HG02763 (cell line): ENCODE data around the gene VASN.
A peak's percentile ranks its signal among the peaks of the same experiment; 100 is the strongest.

Source experiments
- ATAC-seq: cut with Tn5 transposase; IDR thresholded peaks from one replicate; pipeline ENCODE4 v1.9.1; 2021; ENCODE audit warnings: mild to moderate bottlenecking, moderate library complexity; ENCODE audit not compliant: unreplicated experiment

The VASN gene

DNA sequence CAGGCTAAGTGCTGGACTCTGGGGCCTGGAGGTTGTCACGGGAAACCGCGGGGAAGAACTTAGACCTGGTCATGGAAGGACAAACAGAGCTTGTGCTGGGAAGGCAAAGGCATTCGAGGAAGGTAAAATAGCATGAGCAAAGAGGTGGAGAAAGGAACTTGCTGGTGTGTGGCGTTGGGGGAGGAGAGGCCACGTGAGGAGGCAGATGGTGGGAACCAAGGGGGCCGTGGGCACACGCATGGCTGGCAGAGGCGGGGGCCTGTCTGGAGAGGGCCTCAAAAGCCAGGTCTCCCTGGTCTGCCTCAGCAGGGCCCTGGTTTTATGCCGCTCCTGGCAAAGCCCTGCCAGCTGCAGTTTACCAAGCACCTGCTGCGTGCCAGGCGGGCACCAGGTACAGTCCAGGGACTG lies 29.4 kb downstream of the VASN start:
- ATAC-seq = no peak

DNA sequence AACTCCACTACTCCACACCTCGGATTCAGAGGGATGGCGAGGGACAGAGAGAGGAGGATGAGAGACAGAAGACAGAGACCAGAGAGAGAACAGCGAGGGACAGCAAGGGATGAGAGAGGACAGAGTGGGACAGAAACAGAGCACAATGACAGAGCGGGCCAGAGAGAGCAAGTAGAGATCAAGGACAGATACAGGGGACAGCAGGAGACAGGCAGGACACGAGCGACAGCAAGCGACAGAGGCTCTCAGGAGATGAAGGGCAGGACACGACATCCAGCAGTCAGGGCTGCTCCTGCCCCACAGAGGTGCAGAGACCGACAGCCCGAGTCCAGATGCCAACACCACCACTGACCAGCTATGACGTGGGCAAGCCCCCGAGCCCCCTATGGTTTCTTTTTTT lies 29.9 kb downstream of the VASN start:
- ATAC-seq = no peak

- no peak for ATAC-seq
Measured at GRCh38 chr16:4402439-4403132, 30.9 kb downstream of the VASN start.

DNA sequence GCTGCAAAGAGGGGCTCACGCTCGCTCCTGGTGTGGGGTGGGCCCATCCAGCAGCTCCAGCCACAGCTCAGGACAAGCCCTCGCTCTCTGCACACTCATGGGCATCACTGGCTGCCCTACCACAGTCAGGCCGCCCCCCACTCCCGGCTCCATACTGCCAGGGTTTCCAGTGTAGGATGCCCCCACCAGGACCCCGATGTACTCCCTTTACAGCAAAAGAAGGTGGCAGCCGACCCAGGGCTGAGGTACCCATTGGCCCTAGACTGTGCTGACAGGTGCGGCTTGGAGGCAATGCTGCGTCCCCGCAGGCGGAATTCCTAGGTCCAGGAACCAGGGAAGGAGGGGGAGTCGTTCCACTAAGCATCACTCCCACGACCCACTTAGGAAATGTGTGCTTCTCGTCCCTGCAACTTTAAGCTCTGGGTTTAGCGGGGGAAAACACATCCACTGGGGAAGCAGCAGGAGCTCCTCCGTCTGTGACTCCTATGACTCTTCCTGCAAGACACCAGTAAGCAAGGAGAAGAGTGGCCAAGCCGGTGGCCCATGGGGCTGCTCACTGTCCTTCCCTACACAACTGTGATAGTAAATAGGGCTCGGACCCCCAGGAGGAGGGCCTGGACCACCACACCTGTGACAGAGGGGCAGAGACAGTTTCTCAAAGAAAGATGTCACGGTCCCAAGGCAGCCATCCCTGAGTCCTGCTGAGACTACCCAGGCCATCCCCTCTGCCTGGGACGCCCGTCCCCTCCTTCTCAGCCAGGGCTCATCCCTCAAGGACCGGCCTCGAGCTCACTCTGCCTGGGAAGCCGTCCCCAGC lies 31.7 kb downstream of the VASN start:
- ATAC-seq = no peak

DNA sequence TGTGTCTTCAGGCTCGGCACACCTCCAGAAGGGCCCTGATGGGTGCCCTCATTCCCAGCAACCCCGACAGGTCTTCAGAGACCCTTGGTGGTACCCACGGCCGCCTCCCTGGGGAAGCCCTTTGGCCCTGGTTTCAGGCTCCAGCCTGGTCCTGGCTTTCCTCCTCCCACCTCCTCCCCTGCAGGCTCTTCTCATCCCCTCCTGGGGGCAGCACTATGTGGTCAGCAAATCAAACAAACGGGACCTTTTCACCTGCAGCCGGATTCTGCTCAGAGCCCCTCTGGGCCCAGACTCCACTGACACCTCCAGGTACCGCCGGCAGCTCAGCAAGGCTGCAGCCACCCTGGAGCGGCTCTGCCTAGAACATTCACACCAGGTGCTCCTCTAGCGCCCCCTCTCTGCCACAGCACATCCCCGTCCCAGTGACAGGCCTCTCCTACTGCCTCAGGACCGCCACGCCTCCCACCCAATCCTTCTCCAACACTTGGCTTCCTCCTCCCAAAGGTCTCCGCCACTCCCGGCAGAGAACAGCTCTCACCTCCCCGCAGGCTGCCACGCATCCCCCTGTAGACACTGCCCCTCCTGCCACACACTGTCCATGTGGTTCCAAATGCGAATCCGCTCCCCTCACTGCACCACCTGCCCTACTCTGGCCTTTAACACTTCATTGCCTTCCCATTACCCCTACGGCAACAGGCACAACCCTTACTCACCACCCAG lies 32.8 kb downstream of the VASN start:
- no peak for ATAC-seq

DNA sequence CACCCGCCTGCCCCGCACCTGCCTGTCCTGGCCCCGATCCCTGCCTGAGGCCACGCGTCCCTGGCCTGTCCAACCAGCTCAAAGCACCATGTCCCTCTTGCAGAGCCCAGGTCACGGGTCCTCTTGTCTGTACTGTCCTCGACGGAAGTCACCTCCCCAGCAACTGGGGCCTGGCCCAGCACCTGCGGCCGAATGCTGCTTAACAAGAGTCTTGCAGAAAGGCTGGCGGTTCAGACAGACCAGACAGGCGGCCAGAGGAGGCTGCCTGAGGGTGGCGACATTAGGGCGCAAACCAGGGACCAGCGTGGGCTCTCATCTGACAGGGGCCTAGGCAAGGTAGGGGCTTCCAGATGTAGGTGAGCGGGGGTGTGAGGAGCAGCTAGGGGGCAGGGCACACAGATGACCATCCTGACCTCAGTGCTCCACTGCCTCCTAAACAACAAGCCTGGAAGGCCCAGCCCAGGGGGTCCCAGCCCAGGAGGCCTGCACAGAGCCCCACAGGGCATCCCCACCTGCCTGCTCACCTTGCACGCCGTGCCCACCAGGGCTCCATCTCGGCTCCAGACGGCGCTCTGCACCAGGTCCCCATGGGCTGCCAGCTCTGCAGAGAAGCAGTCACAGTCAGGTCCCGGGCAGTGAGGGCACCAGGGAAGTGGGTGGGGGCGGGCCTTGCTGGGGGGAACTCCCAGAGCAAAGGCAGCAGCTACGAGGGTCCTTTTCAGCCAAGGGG lies 33.5 kb downstream of the VASN start:
- no peak for ATAC-seq

DNA sequence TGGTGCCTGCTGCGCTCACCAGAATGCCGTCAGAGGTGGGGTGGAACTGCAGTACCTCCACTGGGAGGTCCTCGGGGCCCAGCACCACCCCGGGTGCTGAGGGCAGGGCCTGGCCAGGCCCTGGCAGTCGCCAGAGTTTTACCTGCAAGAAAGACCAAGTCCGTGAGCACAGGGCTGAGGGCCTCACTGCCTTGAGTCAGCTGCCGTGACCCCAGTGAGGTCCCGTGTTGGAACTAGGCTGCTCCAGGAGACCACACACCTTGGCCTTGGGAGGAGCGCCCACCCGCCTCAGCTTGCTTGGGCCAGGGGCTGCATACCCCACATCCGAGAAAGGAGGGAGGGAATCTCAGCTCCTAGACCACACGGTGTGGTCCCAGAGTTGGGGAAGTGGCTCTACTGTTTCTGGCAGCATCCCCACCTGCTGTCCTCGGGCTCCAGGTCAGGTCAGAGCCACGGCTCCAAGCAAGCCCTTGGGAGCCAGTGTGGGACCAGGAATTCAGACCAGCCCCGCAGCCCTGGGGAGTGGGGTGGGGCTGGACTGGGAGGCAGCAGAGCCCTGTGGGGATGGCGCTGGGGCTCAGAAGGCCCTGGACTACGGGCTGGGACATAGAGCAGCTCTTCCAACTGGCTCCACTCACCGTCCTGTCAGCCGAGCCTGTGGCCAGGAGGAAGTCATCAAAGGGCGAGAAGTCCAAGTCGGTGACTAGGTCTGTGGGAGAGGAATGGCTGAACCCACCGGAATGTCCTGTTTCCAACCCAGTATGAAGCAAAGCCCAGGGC lies 36.1 kb downstream of the VASN start:
- no peak for ATAC-seq

GRCh38 chr16:4408323-4408690 lies 36.7 kb downstream of the VASN start:
- ATAC-seq = no peak

DNA sequence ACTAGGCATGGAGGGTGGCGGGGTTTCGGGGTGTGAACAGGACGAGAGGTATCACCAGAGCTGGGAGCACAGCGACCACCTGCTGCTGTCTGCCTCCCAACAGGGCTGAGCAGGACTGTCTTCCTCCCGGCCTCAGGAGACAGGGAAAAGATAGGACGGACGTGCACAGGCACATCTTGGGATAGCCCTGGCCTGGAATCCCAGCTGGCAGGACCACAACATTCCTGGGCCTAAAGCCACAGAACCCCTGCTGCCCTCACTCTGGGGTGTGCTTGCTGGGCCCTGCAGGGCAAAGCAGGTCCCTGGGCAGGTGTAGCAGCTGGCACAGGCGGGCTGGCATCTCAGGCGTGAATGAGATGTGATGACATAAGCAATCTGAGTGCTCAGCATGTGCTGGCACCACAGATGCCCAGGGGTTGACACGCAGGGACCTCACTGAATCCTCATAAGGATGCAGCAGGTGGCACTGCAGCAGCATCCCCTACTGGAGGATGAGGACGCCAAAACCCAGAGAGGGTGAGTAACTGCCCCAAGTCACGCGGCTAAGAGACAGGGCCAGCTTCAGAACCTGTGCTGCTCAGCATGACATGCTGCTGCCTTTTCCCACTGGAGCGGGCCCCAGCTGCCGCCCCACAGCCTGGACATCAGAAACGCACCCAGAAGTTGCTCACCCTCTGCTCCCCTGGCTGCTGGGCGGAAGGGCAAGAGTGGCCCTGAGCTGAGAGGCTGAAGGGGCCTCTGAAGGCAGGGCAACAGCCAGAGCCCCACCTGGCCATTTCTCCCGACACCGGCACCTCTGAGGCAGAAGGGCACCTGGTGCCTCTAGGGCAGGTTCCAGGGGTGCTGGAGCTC lies 37.7 kb downstream of the VASN start:
- ATAC-seq = no peak

- no peak for ATAC-seq
Measured at GRCh38 chr16:4410335-4411075, 38.9 kb downstream of the VASN start.

DNA sequence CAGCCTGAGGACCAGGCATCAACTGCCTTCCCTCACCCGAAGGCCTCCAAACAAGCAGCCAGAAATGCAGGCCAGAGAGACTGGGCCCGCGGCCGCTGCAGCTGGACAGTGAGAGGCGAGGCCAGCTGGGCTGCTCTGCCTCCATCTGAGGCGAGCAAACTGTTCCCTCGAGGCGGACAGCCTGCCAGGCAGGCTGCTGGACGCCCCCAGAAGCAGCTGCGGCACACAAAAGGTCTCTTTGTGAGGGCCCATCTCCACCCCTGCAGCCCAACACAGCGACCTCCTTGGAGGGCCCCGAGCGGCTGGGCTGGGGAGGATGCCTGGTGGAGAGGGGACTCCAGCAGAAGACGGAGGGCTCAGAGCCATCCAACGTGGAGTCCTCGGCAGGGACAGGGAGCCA lies 40.0 kb downstream of the VASN start:
- no peak for ATAC-seq

- ATAC-seq = no peak
Measured at GRCh38 chr16:4412159-4412558, 40.5 kb downstream of the VASN start.

DNA sequence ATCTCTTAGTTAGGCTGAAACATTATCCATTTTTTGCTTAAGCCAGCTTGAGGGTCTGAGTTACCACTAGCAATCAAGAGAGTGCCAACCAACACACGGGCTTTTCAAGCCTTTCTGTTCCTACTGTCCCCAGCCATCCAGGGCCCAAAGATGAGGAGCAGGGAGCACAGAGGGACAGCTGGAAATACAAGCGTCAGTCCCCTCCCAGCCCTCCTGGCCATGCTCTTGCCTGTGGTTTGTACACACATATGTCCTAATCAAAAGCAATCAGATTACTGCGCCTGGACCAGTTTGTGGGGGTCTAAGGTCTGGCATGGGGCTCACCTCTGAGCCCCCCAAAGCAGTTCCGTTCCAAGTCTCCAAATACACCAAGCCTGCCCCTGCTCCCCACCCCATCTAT lies 41.2 kb downstream of the VASN start:
- ATAC-seq = no peak

GRCh38 chr16:4414187-4414917 lies 42.7 kb downstream of the VASN start:
- ATAC-seq = peak; percentile 52

DNA sequence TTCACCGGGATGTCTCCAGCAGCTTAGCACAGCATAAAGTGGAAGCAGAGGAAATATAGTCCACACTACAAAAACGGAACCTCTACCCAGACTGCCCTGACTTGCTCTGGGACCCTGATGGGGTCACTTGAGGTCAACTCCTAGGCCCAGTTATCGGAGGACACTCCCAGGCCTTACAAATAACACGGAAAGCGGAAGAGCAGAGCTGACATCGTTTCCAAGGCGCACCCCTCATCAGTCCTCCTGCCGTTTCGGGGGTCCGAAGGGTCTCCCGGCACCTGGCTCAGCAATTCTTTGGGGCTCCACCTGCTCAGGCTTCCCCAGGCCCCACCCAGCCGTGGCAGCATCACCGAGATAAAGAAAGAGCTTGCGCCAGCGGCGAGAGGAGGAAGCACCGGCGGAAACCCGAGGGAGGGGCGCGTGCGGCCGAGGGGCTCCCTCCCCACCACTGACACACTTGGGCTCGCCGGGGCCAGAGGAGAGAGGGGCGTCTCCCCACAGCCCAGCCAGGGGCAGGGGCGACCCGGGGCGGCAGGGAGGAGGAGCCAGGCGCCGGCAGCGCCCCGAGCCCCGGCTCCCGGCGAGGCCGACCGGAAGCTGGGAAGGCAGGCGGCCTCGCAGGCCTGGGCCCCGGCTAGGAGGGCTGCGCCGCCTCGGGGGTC lies 44.0 kb downstream of the VASN start:
- no peak for ATAC-seq

DNA sequence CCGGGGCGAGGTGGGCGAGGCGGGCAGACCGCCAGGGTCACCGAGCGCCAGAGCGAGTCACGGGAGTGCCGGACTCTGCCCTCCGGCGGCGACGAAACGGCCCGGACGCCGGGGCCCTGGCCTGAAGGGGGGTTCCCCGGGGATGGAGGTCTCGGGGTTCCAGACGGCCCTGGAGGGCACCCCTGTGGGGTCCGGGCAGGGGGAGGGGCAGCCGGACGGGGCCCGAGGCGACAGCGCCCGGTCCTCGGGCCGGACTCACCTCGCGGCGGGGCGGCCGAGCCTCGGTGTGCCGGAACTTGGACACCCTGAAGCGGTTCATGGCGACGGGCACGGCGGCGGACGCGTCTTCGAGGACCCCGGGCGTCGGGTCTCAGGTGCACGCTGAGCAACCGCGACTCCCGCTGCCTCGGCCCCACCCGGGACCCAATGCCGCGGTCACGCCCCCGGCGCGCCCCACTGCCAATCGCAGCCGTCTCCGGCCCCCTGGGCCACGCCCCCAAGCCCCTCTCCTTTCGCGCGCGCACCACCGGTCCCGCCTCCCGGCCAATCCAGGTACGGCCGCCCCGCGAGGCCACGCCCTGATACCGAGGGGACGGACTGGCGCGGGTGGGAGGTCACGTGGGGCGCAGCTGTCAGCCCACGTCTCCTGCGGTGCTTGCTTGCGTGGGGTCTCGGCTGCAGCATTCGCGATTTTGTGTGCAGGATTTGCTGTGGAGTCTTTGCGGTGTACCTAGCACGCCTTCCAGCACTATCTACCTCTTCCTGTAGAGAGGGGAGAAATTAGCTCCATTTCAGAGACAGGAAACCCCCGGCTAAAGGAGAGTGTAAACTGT lies 44.8 kb downstream of the VASN start, which contains the start of gene CORO7:
Gene CORO7 (minus strand): TSS at position 397 of the 833 bp plus-strand sequence. CDS start 78 bp downstream, at position 319.
- peak; percentile 74 for ATAC-seq
